Mesendoderm (in vitro differentiated cells): ENCODE data around the gene PROB1.

Experiments
- DNase-seq: peaks from one replicate; pipeline ENCODE4 v3.0.0; 2013
- H2AK5ac ChIP-seq: 2 replicates; pipeline ENCODE4 v1.6.1; 2013; ENCODE audit warnings: low read length, inconsistent platforms
- H2BK120ac ChIP-seq: 2 replicates; pipeline ENCODE4 v1.6.1; 2013; ENCODE audit warnings: low read depth, mild to moderate bottlenecking, low read length, moderate library complexity, mixed read lengths
- H2BK15ac ChIP-seq: replicated peaks from 2 replicates; pipeline ENCODE4 v1.6.1; 2013; ENCODE audit warnings: low read depth, mild to moderate bottlenecking, moderate library complexity
- H2BK5ac ChIP-seq: 2 replicates; pipeline ENCODE4 v1.6.1; 2013; ENCODE audit warnings: low read length, inconsistent platforms
- H3K18ac ChIP-seq: 2 replicates; pipeline ENCODE4 v1.6.1; 2013; ENCODE audit warnings: mild to moderate bottlenecking, low read length, mixed read lengths
- H3K23ac ChIP-seq: one replicate; pipeline ENCODE4 v1.6.1; 2013; ENCODE audit warnings: low read length
- H3K27ac ChIP-seq: 2 replicates; pipeline ENCODE4 v1.5.1; 2013; ENCODE audit warnings: low read depth, mild to moderate bottlenecking, inconsistent platforms, low read length, moderate library complexity
- H3K27me3 ChIP-seq: 2 replicates; pipeline ENCODE4 v1.6.1; 2013; ENCODE audit warnings: low read length, control low read depth, mild to moderate bottlenecking, inconsistent platforms; ENCODE audit not compliant: insufficient read depth, poor library complexity
- H3K36me3 ChIP-seq: 2 replicates; pipeline ENCODE4 v1.6.1; 2013; ENCODE audit warnings: low read length, inconsistent platforms; ENCODE audit not compliant: control insufficient read depth, insufficient read depth
- H3K4ac ChIP-seq: one replicate; pipeline ENCODE4 v1.6.1; 2013; ENCODE audit warnings: low read depth, mild to moderate bottlenecking, low read length, moderate library complexity
- H3K4me1 ChIP-seq: 2 replicates; pipeline ENCODE4 v1.6.1; 2013; ENCODE audit warnings: low read depth, low read length, inconsistent platforms; ENCODE audit not compliant: control insufficient read depth
- H3K4me2 ChIP-seq: 2 replicates; pipeline ENCODE4 v1.6.1; 2013; ENCODE audit warnings: low read length
- H3K4me3 ChIP-seq: 2 replicates; pipeline ENCODE4 v1.5.1; 2013; ENCODE audit warnings: mild to moderate bottlenecking, low read length
- H3K56ac ChIP-seq: one replicate; pipeline ENCODE4 v1.6.1; 2013; ENCODE audit warnings: low read length
- H3K79me1 ChIP-seq: 2 replicates; pipeline ENCODE4 v1.6.1; 2013; ENCODE audit warnings: low read length, inconsistent platforms
- H3K79me2 ChIP-seq: 2 replicates; pipeline ENCODE4 v1.6.1; 2013; ENCODE audit warnings: mild to moderate bottlenecking, low read length; ENCODE audit not compliant: control insufficient read depth, insufficient read depth
- H3K9ac ChIP-seq: 2 replicates; pipeline ENCODE4 v1.6.1; 2013; ENCODE audit warnings: low read length, inconsistent platforms
- H4K5ac ChIP-seq: one replicate; pipeline ENCODE4 v1.6.1; 2013; ENCODE audit warnings: low read length
- H4K8ac ChIP-seq: one replicate; pipeline ENCODE4 v1.6.1; 2013; ENCODE audit warnings: low read depth, mild to moderate bottlenecking, control low read depth, low read length, moderate library complexity
- WGBS: extraction: QIAGEN DNeasy Blood & Tissue Kit; methylation state at CpG from one replicate; pipeline ENCODE4 v1.1.7; 2013; ENCODE audit warnings: low lambda C conversion rate, missing lambda C conversion rate; ENCODE audit not compliant: insufficient coverage; ENCODE audit errors: extremely low coverage; 5-methylcytosine and 5-hydroxymethylcytosine counted together

The PROB1 gene

DNA sequence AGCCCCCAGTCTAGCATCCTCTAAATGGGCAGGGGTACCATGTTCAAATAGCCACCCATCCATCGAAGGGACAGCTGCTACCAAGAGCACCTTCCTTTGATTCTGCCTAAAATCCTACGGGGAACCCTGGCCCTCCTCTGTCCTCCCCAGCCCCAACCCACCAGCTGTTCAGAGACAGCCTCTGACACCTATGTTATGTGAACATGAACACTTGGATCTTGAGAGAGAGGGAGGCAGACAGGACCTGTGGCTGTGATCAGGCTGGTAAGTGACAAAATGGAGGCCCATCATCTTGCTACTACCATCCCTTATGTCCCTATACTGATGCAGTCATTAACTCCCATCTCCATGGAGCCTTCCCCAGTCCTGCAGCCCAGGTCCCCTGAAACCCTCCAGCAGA lies 20.0 kb downstream of the PROB1 start:
- Histone ChIP-seq H2BK5ac (no peak overlapping the region), H3K18ac (no peak overlapping the region), H3K27ac (no peak overlapping the region), H2BK15ac (no peak overlapping the region), H3K79me2 (no peaks in the 10 kb centered on the region), H3K4me2 (no peak overlapping the region), H3K4me1 (no peaks in the 10 kb centered on the region), H3K23ac (no peak overlapping the region), H4K8ac (no peak overlapping the region), H2AK5ac (no peak overlapping the region), H3K36me3 (peaks cover 5% of the 10 kb centered on the region), H2BK120ac (no peak overlapping the region), H3K4ac (no peak overlapping the region), H3K56ac (no peak overlapping the region), H3K9ac (no peak overlapping the region), H3K4me3 (no peak overlapping the region), H3K79me1 (no peaks in the 10 kb centered on the region), H4K5ac (no peak overlapping the region), H3K27me3 (no peaks in the 10 kb centered on the region)
- DNase-seq, result no peak
- no CpG with 5 or more reads among the region's 2 CpGs for WGBS

DNA sequence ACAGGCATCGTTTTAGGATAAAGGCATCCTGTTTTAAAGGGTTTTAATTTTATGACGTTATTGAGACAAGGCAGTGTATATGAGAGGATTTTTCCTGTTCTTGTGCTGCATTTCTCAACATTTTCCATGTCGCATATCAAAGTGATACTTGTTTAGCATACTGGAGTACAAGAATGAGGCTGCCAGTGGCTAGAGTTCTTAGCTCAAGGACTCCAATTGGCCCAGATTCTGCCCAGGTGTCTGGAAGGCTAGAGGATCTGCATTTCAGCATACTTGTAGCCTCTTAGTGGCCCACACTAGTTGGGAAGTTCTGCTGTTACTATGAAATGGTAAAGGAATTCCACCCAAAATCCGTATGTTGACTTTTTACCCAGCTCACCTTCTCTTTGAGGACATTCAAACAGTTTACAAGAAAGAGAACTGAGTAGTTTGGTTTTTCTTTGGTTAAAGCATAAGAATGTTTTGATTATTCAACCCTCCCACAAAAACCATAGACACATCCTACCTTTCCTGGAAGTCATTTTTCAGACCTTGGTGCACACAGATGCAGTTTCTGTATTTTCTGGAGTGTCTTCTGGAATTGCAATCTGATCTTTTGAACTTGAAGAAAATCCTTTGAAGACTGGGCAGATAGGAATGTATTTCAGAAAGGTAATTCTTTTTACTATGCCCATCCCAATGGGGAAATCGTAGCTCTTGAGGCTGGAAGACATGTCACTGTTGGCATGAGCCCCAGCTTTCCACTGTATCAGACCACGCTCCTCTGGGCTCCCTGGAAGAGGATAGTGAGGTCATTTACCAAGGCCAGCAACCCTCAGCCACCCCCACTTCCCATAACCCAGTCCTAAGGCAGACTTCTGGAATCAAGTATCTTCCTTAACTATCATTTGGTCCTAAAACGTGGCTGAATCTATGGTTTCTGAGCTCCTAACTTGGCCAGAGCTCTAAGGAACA lies 23.1 kb downstream of the PROB1 start:
- no peak overlapping the region for H3K4ac ChIP-seq
- H4K8ac ChIP-seq, result no peak overlapping the region
- H3K27me3 ChIP-seq, result no peaks in the 10 kb centered on the region
- no peak overlapping the region for H2BK15ac ChIP-seq
- H3K4me3 ChIP-seq, result no peak overlapping the region
- H3K4me1 ChIP-seq, result no peaks in the 10 kb centered on the region
- H4K5ac ChIP-seq, result no peak overlapping the region
- no peak overlapping the region for H3K4me2 ChIP-seq
- H3K9ac ChIP-seq, result no peak overlapping the region
- H3K23ac ChIP-seq, result no peak overlapping the region
- no peaks in the 10 kb centered on the region for H3K79me2 ChIP-seq
- no peak overlapping the region for H2BK5ac ChIP-seq
- WGBS, result no CpG with 5 or more reads among the region's 7 CpGs
- no peak overlapping the region for H2AK5ac ChIP-seq
- H3K36me3 ChIP-seq, result peaks cover 5% of the 10 kb centered on the region
- no peak for DNase-seq
- H3K18ac ChIP-seq, result no peak overlapping the region
- no peak overlapping the region for H2BK120ac ChIP-seq
- no peak overlapping the region for H3K27ac ChIP-seq
- no peaks in the 10 kb centered on the region for H3K79me1 ChIP-seq
- no peak overlapping the region for H3K56ac ChIP-seq

GRCh38 chr5:139369181-139369580 lies 25.7 kb downstream of the PROB1 start:
- WGBS, result no CpG with 5 or more reads among the region's 1 CpG
- no peaks in the 10 kb centered on the region for H3K4me1 ChIP-seq
- no peak overlapping the region for H3K4me2 ChIP-seq
- H3K79me2 ChIP-seq, result no peaks in the 10 kb centered on the region
- H3K4me3 ChIP-seq, result no peak overlapping the region
- H2BK15ac ChIP-seq, result no peak overlapping the region
- H3K23ac ChIP-seq, result no peak overlapping the region
- H3K27me3 ChIP-seq, result no peaks in the 10 kb centered on the region
- H3K9ac ChIP-seq, result no peak overlapping the region
- no peak overlapping the region for H2AK5ac ChIP-seq
- no peaks in the 10 kb centered on the region for H3K79me1 ChIP-seq
- H3K4ac ChIP-seq, result no peak overlapping the region
- H2BK5ac ChIP-seq, result no peak overlapping the region
- DNase-seq, result no peak
- H3K27ac ChIP-seq, result no peak overlapping the region
- H2BK120ac ChIP-seq, result no peak overlapping the region
- no peak overlapping the region for H3K56ac ChIP-seq
- H3K36me3 ChIP-seq, result peaks cover 6% of the 10 kb centered on the region
- no peak overlapping the region for H4K8ac ChIP-seq
- H3K18ac ChIP-seq, result no peak overlapping the region
- no peak overlapping the region for H4K5ac ChIP-seq

DNA sequence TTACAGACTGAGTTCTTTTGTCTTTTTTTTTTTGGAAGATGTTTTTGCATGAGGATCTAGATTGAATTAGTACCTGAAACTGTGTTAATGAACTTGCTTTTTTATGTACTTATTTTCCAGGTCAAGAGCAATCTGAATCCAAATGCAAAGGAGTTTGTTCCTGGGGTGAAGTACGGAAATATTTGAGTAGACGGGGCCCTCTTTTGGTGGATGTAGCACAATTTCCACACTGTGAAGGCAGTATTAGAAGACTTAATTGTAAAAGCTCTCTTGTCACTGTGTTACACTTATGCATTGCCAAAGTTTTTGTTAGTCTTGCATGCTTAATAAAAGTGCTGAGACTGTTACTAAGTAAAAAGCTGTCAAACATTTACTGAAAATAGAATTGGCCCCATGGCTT lies 26.3 kb downstream of the PROB1 start:
- Histone ChIP-seq H3K23ac (no peak overlapping the region), H2BK5ac (no peak overlapping the region), H3K56ac (no peak overlapping the region), H3K79me2 (no peaks in the 10 kb centered on the region), H4K5ac (no peak overlapping the region), H2BK120ac (no peak overlapping the region), H3K36me3 (peaks cover 5% of the 10 kb centered on the region), H3K27me3 (no peaks in the 10 kb centered on the region), H3K4ac (no peak overlapping the region), H3K9ac (no peak overlapping the region), H4K8ac (no peak overlapping the region), H3K4me3 (no peak overlapping the region), H3K79me1 (no peaks in the 10 kb centered on the region), H3K27ac (no peak overlapping the region), H2AK5ac (no peak overlapping the region), H3K4me1 (no peaks in the 10 kb centered on the region), H3K4me2 (no peak overlapping the region), H3K18ac (no peak overlapping the region), H2BK15ac (no peak overlapping the region)
- DNase-seq, result peak; percentile 29
- WGBS, result no CpG with 5 or more reads among the region's 2 CpGs

GRCh38 chr5:139364466-139364865 lies 30.4 kb downstream of the PROB1 start:
- no CpG with 5 or more reads among the region's 2 CpGs for WGBS
- Histone ChIP-seq H2BK120ac (no peak overlapping the region), H3K79me2 (peaks cover 11% of the 10 kb centered on the region), H3K79me1 (no peaks in the 10 kb centered on the region), H2AK5ac (no peak overlapping the region), H4K8ac (no peak overlapping the region), H3K4me1 (no peaks in the 10 kb centered on the region), H3K18ac (no peak overlapping the region), H3K9ac (no peak overlapping the region), H3K4me3 (no peak overlapping the region), H3K4ac (no peak overlapping the region), H4K5ac (no peak overlapping the region), H2BK5ac (no peak overlapping the region), H2BK15ac (no peak overlapping the region), H3K56ac (no peak overlapping the region), H3K4me2 (no peak overlapping the region), H3K27ac (no peak overlapping the region), H3K36me3 (peaks cover 3% of the 10 kb centered on the region), H3K23ac (no peak overlapping the region), H3K27me3 (no peaks in the 10 kb centered on the region)
- no peak for DNase-seq
